HepG2 (cell line): ENCODE measurements around the gene EHD4. TPM values are rescaled to one million over a fixed set of nuclear protein-coding genes. Genes with fewer than 3 reads are reported as not detected.

Experiments used
- ATAC-seq: fragments of 200-7000 bp; cut with Tn5 transposase; 3 replicates; pipeline ENCODE4 v1.9.1; 2020; ENCODE audit warnings: mild to moderate bottlenecking, moderate library complexity
- BruUV-seq: library from RNA; stranded (reverse); fragments of 400-500 nt; replicated peaks from 2 replicates; lab custom pipeline; 2021; lab: Mats Ljungman, UMichigan
- CTCF ChIA-PET: fragments of 300-600 bp; formaldehyde crosslinking; extraction: SDS; loops from one replicate; lab custom pipeline; 2021; ENCODE audit warnings: low total read pairs, inconsistent platforms, low intra/inter-chr PET ratio; lab: Yijun Ruan, JAX
- POLR2A ChIA-PET: fragments of 350-600 bp; sonication (Branson Sonifier 250); formaldehyde crosslinking; loops from one replicate; lab custom pipeline; 2020; ENCODE audit warnings: antibody characterized with exemption, inconsistent platforms; lab: Yijun Ruan, JAX
- DNase-seq: peaks from one replicate; pipeline ENCODE4 v3.0.0-alpha.2; 2015; ENCODE audit warnings: low spot score
- FAIRE-seq: peaks from 3 replicates; lab custom pipeline; 2011; peaks lifted over from hg19 to GRCh38; lab: Jason Lieb, UNC
- H2AFZ ChIP-seq: one replicate; pipeline ENCODE4 v1.6.1; 2011; ENCODE audit warnings: low read length, inconsistent platforms
- H3K27ac ChIP-seq: fragments of 300-600 bp; 3 replicates; pipeline ENCODE4 v1.8.0; 2011; ENCODE audit warnings: mixed run types, mild to moderate bottlenecking, mixed read lengths, low read length, inconsistent platforms; ENCODE audit not compliant: insufficient read depth; ENCODE audit errors: extremely low read length
- H3K27me3 ChIP-seq, 2 experiments: fragments of 200-600 bp in 1 of 2; 2 replicates in 1 of 2; 3 replicates in 1 of 2; pipeline versions ENCODE4 v1.6.0 to v1.8.0; 2011; ENCODE audit warnings: low read length in 2 of 2, mild to moderate bottlenecking in 2 of 2, moderate library complexity in 2 of 2, inconsistent platforms in 1 of 2; ENCODE audit not compliant: insufficient read depth in 2 of 2, control insufficient read depth in 1 of 2
- H3K36me3 ChIP-seq, 2 experiments: fragments of 200-600 bp in 1 of 2; replicated peaks in 1 of 2; 2 replicates in 1 of 2; 3 replicates in 1 of 2; pipeline versions ENCODE4 v1.5.1 to v1.8.0; 2011; ENCODE audit warnings: low read length in 2 of 2, inconsistent platforms in 1 of 2; ENCODE audit not compliant: insufficient read depth in 2 of 2, control insufficient read depth in 1 of 2
- H3K4me1 ChIP-seq: 2 replicates; pipeline ENCODE4 v1.5.1; 2012; ENCODE audit warnings: low read length, inconsistent platforms; ENCODE audit not compliant: insufficient read depth
- H3K4me2 ChIP-seq: 2 replicates; pipeline ENCODE4 v1.6.0; 2011; ENCODE audit warnings: low read depth, low read length, inconsistent platforms
- H3K4me3 ChIP-seq, 3 experiments: fragments of 200-600 bp in 1 of 3; sonication (generic), shearing (Covaris generic) in 1 of 3; replicated peaks in 1 of 3; 2 replicates each; pipeline ENCODE4 v1.5.1; 2011 to 2016; ENCODE audit warnings: low read length in 3 of 3, inconsistent platforms in 2 of 3, low read depth in 2 of 3, mild to moderate bottlenecking in 2 of 3, control low read depth in 1 of 3, mixed read lengths in 1 of 3; ENCODE audit not compliant: insufficient read depth in 1 of 3
- H3K79me2 ChIP-seq: one replicate; pipeline ENCODE4 v1.6.1; 2011; ENCODE audit warnings: low read length, inconsistent platforms; ENCODE audit not compliant: insufficient read depth
- H3K9ac ChIP-seq: 2 replicates; pipeline ENCODE4 v1.6.0; 2011; ENCODE audit warnings: mild to moderate bottlenecking, low read depth, low read length, inconsistent platforms; ENCODE audit not compliant: insufficient read depth
- H3K9me3 ChIP-seq: 2 replicates; pipeline ENCODE4 v1.5.1; 2012; ENCODE audit warnings: mild to moderate bottlenecking, low read length
- H4K20me1 ChIP-seq: 2 replicates; pipeline ENCODE4 v1.6.0; 2011; ENCODE audit warnings: inconsistent platforms, mild to moderate bottlenecking, low read length, moderate library complexity; ENCODE audit not compliant: insufficient read depth
- ERF ChIP-seq: IDR thresholded peaks from 2 replicates; pipeline ENCODE4 v1.6.1; 2018; ENCODE audit warnings: missing biosample characterization, missing genetic modification reagents
- KDM5A ChIP-seq: fragments of 200-600 bp; sonication (generic); IDR thresholded peaks from 2 replicates; pipeline ENCODE4 v1.7.0; 2018; ENCODE audit warnings: antibody characterized with exemption, mild to moderate bottlenecking, low read length, borderline replicate concordance
- SIN3B ChIP-seq: fragments of 150-350 bp; IDR thresholded peaks from 2 replicates; pipeline ENCODE4 v1.6.1; 2014; ENCODE audit warnings: low read length
- ZNF557 ChIP-seq: sonication (generic); formaldehyde crosslinking; IDR thresholded peaks from 2 replicates; pipeline ENCODE4 v1.4.0; 2020; ENCODE audit warnings: missing genetic modification reagents
- ZNF713 ChIP-seq: sonication (generic); formaldehyde crosslinking; IDR thresholded peaks from 2 replicates; pipeline ENCODE4 v1.4.0; 2020; ENCODE audit warnings: mild to moderate bottlenecking, missing genetic modification reagents
- ZNF816 ChIP-seq: sonication (generic); formaldehyde crosslinking; IDR thresholded peaks from 2 replicates; pipeline ENCODE4 v1.8.0; 2022; ENCODE audit warnings: missing genetic modification reagents, mild to moderate bottlenecking, borderline replicate concordance
- ZSCAN30 ChIP-seq: sonication (generic); formaldehyde crosslinking; IDR thresholded peaks from 2 replicates; pipeline ENCODE4 v1.5.0; 2020; ENCODE audit warnings: mild to moderate bottlenecking, missing genetic modification reagents
- WGBS: methylation state at CpG from one replicate; pipeline ENCODE4 v1.1.6; 2017; ENCODE audit warnings: low lambda C conversion rate; 5-methylcytosine and 5-hydroxymethylcytosine counted together
- in situ Hi-C: cut with HindIII; loops from 2 replicates; pipeline ENCODE4 v1.10.0; 2017; ENCODE audit warnings: low pct_unique_long_range_greater_than_20kb; ENCODE audit not compliant: extremely low pct_ligation_motif_present
- intact Hi-C: fragments of 100-400 bp; cut with micrococcal nuclease; formaldehyde crosslinking; loops from one replicate; pipeline ENCODE4 v1.10.0; 2022; ENCODE audit not compliant: unreplicated experiment
- polyA plus RNA-seq, 8 experiments: library from polyadenylated mRNA; depleted of rRNA in 3 of 8; stranded (reverse) in 7 of 8; unstranded in 1 of 8; fragments of >200 nt; fragmentation: Illumina TruSeq in 4 of 8; extraction: Trizol in 4 of 8; gene quantifications; 2 replicates each; pipeline versions ENCODE4 v1.2.1 to v1.2.3, GENCODE V29; 2011 to 2016; ENCODE audit warnings: low read depth in 4 of 8, missing spikeins in 1 of 8, mixed read lengths in 1 of 8; ENCODE audit not compliant: insufficient read depth in 1 of 8
- total RNA-seq, 5 experiments: library from RNA; depleted of rRNA; stranded (reverse); fragments of >200 nt; fragmentation: Illumina TruSeq; extraction: Trizol; gene quantifications; 2 replicates each; pipeline ENCODE4 v1.2.3, GENCODE V29; 2016; ENCODE audit warnings: low read depth in 1 of 5
- TF ChIP-seq, protein P1 (sequence below): sonication (generic); formaldehyde crosslinking; conservative IDR thresholded peaks from 2 replicates; pipeline ENCODE4 v1.8.1; 2023; ENCODE audit warnings: missing genetic modification reagents
- TF ChIP-seq, protein P2 (sequence below): sonication (generic); IDR thresholded peaks from 2 replicates; pipeline ENCODE4 v1.6.1; 2016; ENCODE audit warnings: low read depth, borderline replicate concordance
- TF ChIP-seq, protein P3 (sequence below): sonication (generic); formaldehyde crosslinking; IDR thresholded peaks from 2 replicates; pipeline ENCODE4 v1.5.1; 2020; ENCODE audit warnings: mild to moderate bottlenecking, missing genetic modification reagents
- TF ChIP-seq, protein P4 (sequence below): sonication (generic); formaldehyde crosslinking; IDR thresholded peaks from 2 replicates; pipeline ENCODE4 v1.8.1; 2022; ENCODE audit warnings: mild to moderate bottlenecking, missing genetic modification reagents

EHD4 gene
- total and polyA plus RNA-seq, 2 of the 13 experiments (the other 11 are each of a cell fraction or from before 2014, with no cell fraction given): 3.1 to 4.8 TPM

DNA sequence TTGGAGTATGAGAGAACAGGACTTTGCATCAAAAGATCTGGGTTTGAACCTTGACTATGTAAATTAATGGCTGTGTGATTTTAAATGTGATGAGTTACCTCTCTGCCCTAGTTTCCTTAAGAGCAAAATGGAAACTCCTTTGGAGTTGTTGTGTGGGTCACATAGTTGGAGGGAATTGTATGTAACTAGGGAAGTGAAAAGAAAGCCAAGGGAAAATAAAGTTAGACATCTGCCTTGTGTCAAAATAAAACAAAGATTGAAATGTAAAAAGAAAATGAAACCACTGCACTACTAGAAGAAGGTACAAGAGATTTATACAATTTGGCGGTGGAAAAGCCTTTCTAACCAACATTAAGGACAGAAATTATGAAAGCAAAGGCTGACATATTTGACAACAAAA lies 1.7 kb upstream of the EHD4 start:
- BruUV-seq: no TSS peak
- WGBS: 92% methylated on average over 1 of the region's 1 CpG
- no peaks in the 10 kb centered on the region for H4K20me1 ChIP-seq
- intact Hi-C loops (loop anchor here (5.0 kb wide), 1 partner anchor 47 kb away; no protein-coding TSS in a partner anchor), in situ Hi-C loops (no loop called here)
- ATAC-seq: no peak
- TF ChIP-seq KDM5A (no peak), ZNF713 (CRISPR knock-in tag) (no peak), ZSCAN30 (CRISPR knock-in tag) (no peak), ZNF557 (no peak)
- no peak overlapping the region for H3K4me2 ChIP-seq
- no peak overlapping the region for H2AFZ ChIP-seq
- ChIA-PET CTCF (no interaction called here), POLR2A (no interaction called here)
- H3K4me3 ChIP-seq: no peak overlapping the region
- no peak for DNase-seq
- no peak for FAIRE-seq
- peaks cover 0 to 4% of the 10 kb centered on the region in 2 experiments; a peak in 1 of 5 replicates for H3K27me3 ChIP-seq
- no peak overlapping the region for H3K9ac ChIP-seq
- H3K27ac ChIP-seq: no peak overlapping the region
- no peaks in the 10 kb centered on the region for H3K79me2 ChIP-seq
- no peaks in the 10 kb centered on the region for H3K9me3 ChIP-seq
- H3K36me3 ChIP-seq: no peaks in the 10 kb centered on the region
- peaks cover 43% of the 10 kb centered on the region for H3K4me1 ChIP-seq

DNA sequence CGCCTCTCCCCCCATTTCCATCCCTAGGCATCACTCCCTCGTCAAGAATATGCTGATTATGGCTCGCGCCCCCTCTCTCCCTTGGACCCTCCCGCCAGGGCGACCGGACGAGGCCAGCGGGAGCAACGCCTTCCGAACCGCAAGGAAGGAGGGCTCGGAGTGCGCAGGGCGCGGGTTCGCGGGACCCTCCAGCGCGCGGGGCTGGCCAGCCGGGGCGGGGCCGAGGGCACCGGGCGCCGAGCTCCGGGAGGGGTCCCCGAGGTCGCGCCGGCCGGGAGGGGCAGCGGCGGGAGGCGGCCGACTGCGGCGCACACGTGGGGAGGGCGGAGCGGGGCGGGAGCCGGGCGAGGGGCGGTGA lies 483 bp downstream of the EHD4 start:
- Histone ChIP-seq H4K20me1 (no peaks in the 10 kb centered on the region), H3K9ac (peak overlapping the region; percentile 78), H3K9me3 (no peaks in the 10 kb centered on the region), H3K4me1 (peaks cover 34% of the 10 kb centered on the region), H3K27ac (peak overlapping the region; percentile 58), H3K4me2 (peak overlapping the region; percentile 93), H2AFZ (no peak overlapping the region), H3K4me3 (peak overlapping the region; percentile 74 to 92 (median 82)), H3K27me3 (no peaks in the 10 kb centered on the region), H3K79me2 (no peaks in the 10 kb centered on the region), H3K36me3 (no peaks in the 10 kb centered on the region)
- peak; percentile 7 for DNase-seq
- CTCF ChIA-PET: no interaction called here
- ATAC-seq: peak; percentile 51
- BruUV-seq: TSS peak; percentile 62
- intact Hi-C loops (loop anchor here (5.0 kb wide), 1 partner anchor 45 kb away; no protein-coding TSS in a partner anchor), in situ Hi-C loops (no loop called here)
- no peak for FAIRE-seq
- 0% methylated on average over 8 of the region's 46 CpGs for WGBS
- POLR2A ChIA-PET: interaction anchor here (0.7 to 2.2 kb wide), 9 partner anchors 8 to 301 kb away, joined by 3 to 27 read pairs (median 5); partner anchors contain the start of genes GANC and TMEM87A
- TF ChIP-seq, protein P1, sequence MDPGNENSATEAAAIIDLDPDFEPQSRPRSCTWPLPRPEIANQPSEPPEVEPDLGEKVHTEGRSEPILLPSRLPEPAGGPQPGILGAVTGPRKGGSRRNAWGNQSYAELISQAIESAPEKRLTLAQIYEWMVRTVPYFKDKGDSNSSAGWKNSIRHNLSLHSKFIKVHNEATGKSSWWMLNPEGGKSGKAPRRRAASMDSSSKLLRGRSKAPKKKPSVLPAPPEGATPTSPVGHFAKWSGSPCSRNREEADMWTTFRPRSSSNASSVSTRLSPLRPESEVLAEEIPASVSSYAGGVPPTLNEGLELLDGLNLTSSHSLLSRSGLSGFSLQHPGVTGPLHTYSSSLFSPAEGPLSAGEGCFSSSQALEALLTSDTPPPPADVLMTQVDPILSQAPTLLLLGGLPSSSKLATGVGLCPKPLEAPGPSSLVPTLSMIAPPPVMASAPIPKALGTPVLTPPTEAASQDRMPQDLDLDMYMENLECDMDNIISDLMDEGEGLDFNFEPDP (CRISPR knock-in tag): 0 out of 2 replicates have a peak, but pooled peaks have one; percentile 62
- TF ChIP-seq ERF (no peak), ZNF816 (CRISPR knock-in tag) (0 out of 2 replicates have a peak, but pooled peaks have one; percentile 8), SIN3B (0 out of 2 replicates have a peak, but pooled peaks have one; percentile 4)
- TF ChIP-seq, protein P2, sequence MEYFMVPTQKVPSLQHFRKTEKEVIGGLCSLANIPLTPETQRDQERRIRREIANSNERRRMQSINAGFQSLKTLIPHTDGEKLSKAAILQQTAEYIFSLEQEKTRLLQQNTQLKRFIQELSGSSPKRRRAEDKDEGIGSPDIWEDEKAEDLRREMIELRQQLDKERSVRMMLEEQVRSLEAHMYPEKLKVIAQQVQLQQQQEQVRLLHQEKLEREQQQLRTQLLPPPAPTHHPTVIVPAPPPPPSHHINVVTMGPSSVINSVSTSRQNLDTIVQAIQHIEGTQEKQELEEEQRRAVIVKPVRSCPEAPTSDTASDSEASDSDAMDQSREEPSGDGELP: no peak
- TF ChIP-seq, protein P3, sequence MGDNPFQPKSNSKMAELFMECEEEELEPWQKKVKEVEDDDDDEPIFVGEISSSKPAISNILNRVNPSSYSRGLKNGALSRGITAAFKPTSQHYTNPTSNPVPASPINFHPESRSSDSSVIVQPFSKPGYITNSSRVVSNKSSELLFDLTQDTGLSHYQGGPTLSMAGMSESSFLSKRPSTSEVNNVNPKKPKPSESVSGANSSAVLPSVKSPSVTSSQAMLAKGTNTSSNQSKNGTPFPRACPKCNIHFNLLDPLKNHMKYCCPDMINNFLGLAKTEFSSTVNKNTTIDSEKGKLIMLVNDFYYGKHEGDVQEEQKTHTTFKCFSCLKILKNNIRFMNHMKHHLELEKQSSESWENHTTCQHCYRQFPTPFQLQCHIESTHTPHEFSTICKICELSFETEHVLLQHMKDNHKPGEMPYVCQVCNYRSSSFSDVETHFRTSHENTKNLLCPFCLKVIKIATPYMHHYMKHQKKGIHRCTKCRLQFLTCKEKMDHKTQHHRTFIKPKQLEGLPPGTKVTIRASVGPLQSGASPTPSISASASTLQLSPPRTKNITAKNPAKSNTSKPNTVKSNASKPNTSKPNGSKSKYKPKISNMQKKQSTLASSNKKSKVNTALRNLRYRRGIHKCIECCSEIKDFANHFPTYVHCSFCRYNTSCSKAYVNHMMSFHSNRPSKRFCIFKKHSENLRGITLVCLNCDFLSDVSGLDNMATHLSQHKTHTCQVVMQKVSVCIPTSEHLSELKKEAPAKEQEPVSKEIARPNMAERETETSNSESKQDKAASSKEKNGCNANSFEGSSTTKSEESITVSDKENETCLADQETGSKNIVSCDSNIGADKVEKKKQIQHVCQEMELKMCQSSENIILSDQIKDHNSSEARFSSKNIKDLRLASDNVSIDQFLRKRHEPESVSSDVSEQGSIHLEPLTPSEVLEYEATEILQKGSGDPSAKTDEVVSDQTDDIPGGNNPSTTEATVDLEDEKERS: no peak
- TF ChIP-seq, protein P4, sequence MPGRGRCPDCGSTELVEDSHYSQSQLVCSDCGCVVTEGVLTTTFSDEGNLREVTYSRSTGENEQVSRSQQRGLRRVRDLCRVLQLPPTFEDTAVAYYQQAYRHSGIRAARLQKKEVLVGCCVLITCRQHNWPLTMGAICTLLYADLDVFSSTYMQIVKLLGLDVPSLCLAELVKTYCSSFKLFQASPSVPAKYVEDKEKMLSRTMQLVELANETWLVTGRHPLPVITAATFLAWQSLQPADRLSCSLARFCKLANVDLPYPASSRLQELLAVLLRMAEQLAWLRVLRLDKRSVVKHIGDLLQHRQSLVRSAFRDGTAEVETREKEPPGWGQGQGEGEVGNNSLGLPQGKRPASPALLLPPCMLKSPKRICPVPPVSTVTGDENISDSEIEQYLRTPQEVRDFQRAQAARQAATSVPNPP (CRISPR knock-in tag): no peak
